Measurements from ENCODE around the gene ONECUT3.

ONECUT3 gene

GRCh38 chr19:1767464-1767933, 14.2 kb downstream of the ONECUT3 start:
- DNase-seq (ENCODE audit: extremely low read depth in 1 of 2, low read depth in 1 of 2), result peak; percentile 14 to 44

GRCh38 chr19:1768248-1768647, 14.9 kb downstream of the ONECUT3 start:
- no peak for DNase-seq (ENCODE audit: extremely low read depth in 1 of 2, low read depth in 1 of 2)

GRCh38 chr19:1768918-1769644, 15.8 kb downstream of the ONECUT3 start:
- no peak for DNase-seq (ENCODE audit: extremely low read depth in 1 of 2, low read depth in 1 of 2)

- no peak for DNase-seq (ENCODE audit: extremely low read depth in 1 of 2, low read depth in 1 of 2)
Observed at GRCh38 chr19:1769645-1769985, 16.3 kb downstream of the ONECUT3 start.

GRCh38 chr19:1770866-1771576, 17.7 kb downstream of the ONECUT3 start:
- no peak for DNase-seq (ENCODE audit: extremely low read depth in 1 of 2, low read depth in 1 of 2)

- DNase-seq (ENCODE audit: extremely low read depth in 1 of 2, low read depth in 1 of 2), result no peak
Observed at GRCh38 chr19:1773184-1773583, 19.9 kb downstream of the ONECUT3 start.

- DNase-seq (ENCODE audit: extremely low read depth in 1 of 2, low read depth in 1 of 2), result no peak
Observed at GRCh38 chr19:1774989-1775772, 21.9 kb downstream of the ONECUT3 start.

- no peak for DNase-seq (ENCODE audit: extremely low read depth in 1 of 2, low read depth in 1 of 2)
Observed at GRCh38 chr19:1775951-1776605, 22.8 kb downstream of the ONECUT3 start.

GRCh38 chr19:1776606-1777147, 23.4 kb downstream of the ONECUT3 start:
- DNase-seq (ENCODE audit: extremely low read depth in 1 of 2, low read depth in 1 of 2), result no peak

- no peak for DNase-seq (ENCODE audit: extremely low read depth in 1 of 2, low read depth in 1 of 2)
Observed at GRCh38 chr19:1777149-1777548, 23.8 kb downstream of the ONECUT3 start.

- DNase-seq (ENCODE audit: extremely low read depth in 1 of 2, low read depth in 1 of 2), result no peak
Observed at GRCh38 chr19:1779574-1779973, 26.3 kb downstream of the ONECUT3 start.

GRCh38 chr19:1780272-1780958, 27.1 kb downstream of the ONECUT3 start:
- no peak for DNase-seq (ENCODE audit: extremely low read depth in 1 of 2, low read depth in 1 of 2)

GRCh38 chr19:1782521-1782920, 29.2 kb downstream of the ONECUT3 start:
- no peak for DNase-seq (ENCODE audit: extremely low read depth in 1 of 2, low read depth in 1 of 2)

- DNase-seq (ENCODE audit: extremely low read depth in 1 of 2, low read depth in 1 of 2), result no peak
Observed at GRCh38 chr19:1783354-1783753, 30.0 kb downstream of the ONECUT3 start.

GRCh38 chr19:1783874-1784273, 30.6 kb downstream of the ONECUT3 start:
- no peak for DNase-seq (ENCODE audit: extremely low read depth in 1 of 2, low read depth in 1 of 2)

- no peak for DNase-seq (ENCODE audit: extremely low read depth in 1 of 2, low read depth in 1 of 2)
Observed at GRCh38 chr19:1785310-1785709, 32.0 kb downstream of the ONECUT3 start.

- DNase-seq (ENCODE audit: extremely low read depth in 1 of 2, low read depth in 1 of 2), result no peak
Observed at GRCh38 chr19:1786668-1787067, 33.4 kb downstream of the ONECUT3 start.

- DNase-seq (ENCODE audit: extremely low read depth in 1 of 2, low read depth in 1 of 2), result no peak
Observed at GRCh38 chr19:1787116-1787515, 33.8 kb downstream of the ONECUT3 start.

- no peak for DNase-seq (ENCODE audit: extremely low read depth in 1 of 2, low read depth in 1 of 2)
Observed at GRCh38 chr19:1789261-1790041, 36.1 kb downstream of the ONECUT3 start.

Data from activated CD8-positive, alpha-beta memory T cell treated with anti-CD3 and anti-CD28 coated beads for 1 hour (primary cell).